Dendritic cell treated with granulocyte-macrophage colony-stimulating factor and Interleukin-4, amounts not matched to agents 40 ng/mL and 50 ng/mL, for 4 days (primary cell): ENCODE data around the gene ARL4D.

Experiments
- H3K27ac Mint-ChIP-seq: one replicate; pipeline ENCODE4 v1.8.0; 2022; ENCODE audit warnings: mild to moderate bottlenecking, mixed read lengths
- H3K27me3 Mint-ChIP-seq: one replicate; pipeline ENCODE4 v1.8.0; 2022; ENCODE audit warnings: mild to moderate bottlenecking, mixed read lengths
- H3K36me3 Mint-ChIP-seq: one replicate; pipeline ENCODE4 v1.8.0; 2022; ENCODE audit warnings: low read depth, mixed read lengths
- H3K4me1 Mint-ChIP-seq: one replicate; pipeline ENCODE4 v1.8.0; 2022; ENCODE audit warnings: low read depth, mixed read lengths
- H3K4me3 Mint-ChIP-seq: one replicate; pipeline ENCODE4 v1.8.0; 2022; ENCODE audit warnings: mild to moderate bottlenecking, moderate library complexity, mixed read lengths
- H3K9me3 Mint-ChIP-seq: one replicate; pipeline ENCODE4 v1.8.0; 2022; ENCODE audit warnings: mixed read lengths
- intact Hi-C: fragments of 100-400 bp; cut with micrococcal nuclease; formaldehyde crosslinking; loops from one replicate; pipeline ENCODE4 v1.15.0; 2022

ARL4D gene

GRCh38 chr17:43439041-43439440 is 40.2 kb downstream of the ARL4D start:
- Mint-ChIP-seq H3K9me3 (no peaks in the 10 kb centered on the region), H3K27me3 (peaks cover 29% of the 10 kb centered on the region), H3K36me3 (no peaks in the 10 kb centered on the region), H3K27ac (no peak overlapping the region), H3K4me3 (no peak overlapping the region), H3K4me1 (peaks cover 10% of the 10 kb centered on the region)
- intact Hi-C loops: no loop called here

GRCh38 chr17:43442711-43443110 is 43.9 kb downstream of the ARL4D start:
- Mint-ChIP-seq H3K27me3 (peaks cover 25% of the 10 kb centered on the region), H3K4me1 (peaks cover 8% of the 10 kb centered on the region), H3K9me3 (no peaks in the 10 kb centered on the region), H3K4me3 (no peak overlapping the region), H3K36me3 (no peaks in the 10 kb centered on the region), H3K27ac (no peak overlapping the region)
- intact Hi-C loops: no loop called here

GRCh38 chr17:43443381-43443780 is 44.6 kb downstream of the ARL4D start:
- no peaks in the 10 kb centered on the region for H3K9me3 Mint-ChIP-seq
- no peak overlapping the region for H3K4me3 Mint-ChIP-seq
- no peaks in the 10 kb centered on the region for H3K36me3 Mint-ChIP-seq
- no peak overlapping the region for H3K27ac Mint-ChIP-seq
- intact Hi-C loops: no loop called here
- peaks cover 29% of the 10 kb centered on the region for H3K27me3 Mint-ChIP-seq
- peaks cover 8% of the 10 kb centered on the region for H3K4me1 Mint-ChIP-seq

- Mint-ChIP-seq H3K27me3 (peaks cover 37% of the 10 kb centered on the region), H3K4me3 (no peak overlapping the region), H3K36me3 (no peaks in the 10 kb centered on the region), H3K9me3 (no peaks in the 10 kb centered on the region), H3K4me1 (peaks cover 8% of the 10 kb centered on the region), H3K27ac (no peak overlapping the region)
- intact Hi-C loops: no loop called here
Measured at GRCh38 chr17:43444223-43445008, 45.6 kb downstream of the ARL4D start.

GRCh38 chr17:43445009-43445589 is 46.3 kb downstream of the ARL4D start:
- peaks cover 40% of the 10 kb centered on the region for H3K27me3 Mint-ChIP-seq
- no peaks in the 10 kb centered on the region for H3K9me3 Mint-ChIP-seq
- no peaks in the 10 kb centered on the region for H3K36me3 Mint-ChIP-seq
- H3K27ac Mint-ChIP-seq: no peak overlapping the region
- H3K4me1 Mint-ChIP-seq: peaks cover 8% of the 10 kb centered on the region
- intact Hi-C loops: no loop called here
- no peak overlapping the region for H3K4me3 Mint-ChIP-seq

- intact Hi-C loops: no loop called here
- H3K4me1 Mint-ChIP-seq: peaks cover 8% of the 10 kb centered on the region
- no peaks in the 10 kb centered on the region for H3K9me3 Mint-ChIP-seq
- no peaks in the 10 kb centered on the region for H3K36me3 Mint-ChIP-seq
- H3K4me3 Mint-ChIP-seq: no peak overlapping the region
- H3K27ac Mint-ChIP-seq: no peak overlapping the region
- H3K27me3 Mint-ChIP-seq: peaks cover 46% of the 10 kb centered on the region
Measured at GRCh38 chr17:43446773-43447172, 48.0 kb downstream of the ARL4D start.

- Mint-ChIP-seq H3K27me3 (peaks cover 44% of the 10 kb centered on the region), H3K36me3 (no peaks in the 10 kb centered on the region), H3K4me3 (no peak overlapping the region), H3K4me1 (peaks cover 8% of the 10 kb centered on the region), H3K9me3 (no peaks in the 10 kb centered on the region), H3K27ac (no peak overlapping the region)
- intact Hi-C loops: no loop called here
Measured at GRCh38 chr17:43448720-43449469, 50.1 kb downstream of the ARL4D start.

- Mint-ChIP-seq H3K36me3 (no peaks in the 10 kb centered on the region), H3K27ac (no peak overlapping the region), H3K4me1 (peaks cover 3% of the 10 kb centered on the region), H3K4me3 (no peak overlapping the region), H3K27me3 (peaks cover 39% of the 10 kb centered on the region), H3K9me3 (no peaks in the 10 kb centered on the region)
- intact Hi-C loops: no loop called here
Measured at GRCh38 chr17:43449470-43450248, 50.9 kb downstream of the ARL4D start.
